Skeletal muscle satellite cell (primary cell): Measurements from ENCODE around the gene RHOBTB1.

Experiments
- H3K27me3 ChIP-seq: 2 replicates; pipeline ENCODE4 v1.7.0; 2013; ENCODE audit warnings: low read length; ENCODE audit not compliant: control insufficient read depth, insufficient read depth
- H3K36me3 ChIP-seq: 2 replicates; pipeline ENCODE4 v1.7.0; 2013; ENCODE audit warnings: mild to moderate bottlenecking, control low read depth, low read length; ENCODE audit not compliant: insufficient read depth
- H3K4me1 ChIP-seq: 2 replicates; pipeline ENCODE4 v1.7.0; 2013; ENCODE audit warnings: low read length; ENCODE audit not compliant: control insufficient read depth, insufficient read depth
- H3K4me2 ChIP-seq: 2 replicates; pipeline ENCODE4 v1.7.0; 2013; ENCODE audit warnings: mild to moderate bottlenecking, low read length
- H3K4me3 ChIP-seq: 2 replicates; pipeline ENCODE4 v1.7.0; 2013; ENCODE audit warnings: low read length
- H3K9ac ChIP-seq: 2 replicates; pipeline ENCODE4 v1.7.0; 2013; ENCODE audit warnings: mild to moderate bottlenecking, low read depth, low read length, moderate library complexity
- H3K9me3 ChIP-seq: replicated peaks from 2 replicates; pipeline ENCODE4 v1.7.0; 2013; ENCODE audit warnings: mild to moderate bottlenecking, control low read depth, low read length

The RHOBTB1 gene

GRCh38 chr10:60937022-60937421 lies 7.0 kb downstream of the RHOBTB1 start:
- no peak overlapping the region for H3K9ac ChIP-seq

DNA sequence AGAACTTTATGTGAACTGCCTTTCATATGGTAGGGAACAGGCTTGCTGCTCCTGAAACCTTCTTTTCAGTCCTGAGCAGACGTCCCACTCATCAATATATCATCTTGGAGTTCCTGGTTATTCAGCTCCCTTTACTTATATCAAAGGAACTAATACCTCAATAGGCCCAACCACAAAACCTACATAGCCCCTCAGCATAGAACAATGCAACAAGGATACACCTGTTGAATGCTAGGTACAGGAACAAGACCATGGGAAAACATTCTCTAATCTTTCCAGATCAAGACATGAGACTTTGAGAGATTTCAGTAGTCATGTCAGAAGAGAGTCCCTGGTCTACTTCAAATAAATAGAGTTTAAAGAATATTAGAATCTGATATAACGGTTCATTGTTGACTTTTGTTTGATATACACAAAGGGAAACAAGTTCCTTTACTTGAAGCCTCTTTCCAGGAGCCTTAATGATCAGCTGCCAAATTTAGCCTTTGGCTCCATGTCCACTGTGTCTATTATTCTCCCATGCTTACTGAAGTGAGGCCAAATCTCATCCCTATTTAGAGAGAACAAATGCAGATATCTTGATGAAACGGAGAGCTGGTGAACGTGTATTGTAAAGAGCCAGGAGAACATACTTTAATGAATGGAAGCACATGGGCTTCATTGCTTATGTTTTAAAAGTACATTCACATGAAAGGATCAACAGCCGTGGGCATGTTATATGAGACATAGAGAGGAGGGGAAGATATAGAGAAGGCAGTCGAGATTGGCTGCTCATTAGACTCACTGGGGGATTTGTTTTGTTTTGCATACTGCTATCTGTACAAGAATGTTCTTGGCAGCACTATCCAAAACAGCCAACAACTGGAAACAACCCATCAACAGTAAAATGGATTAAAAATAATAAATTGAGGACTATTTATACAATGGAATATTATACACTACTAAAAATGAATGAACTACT lies 9.5 kb downstream of the RHOBTB1 start:
- H3K9ac ChIP-seq, result no peak overlapping the region
- H3K4me1 ChIP-seq, result peaks cover 15% of the 10 kb centered on the region
- H3K27me3 ChIP-seq, result no peaks in the 10 kb centered on the region
- no peak overlapping the region for H3K4me3 ChIP-seq
- no peaks in the 10 kb centered on the region for H3K9me3 ChIP-seq
- H3K4me2 ChIP-seq, result no peak overlapping the region
- peaks cover 4% of the 10 kb centered on the region for H3K36me3 ChIP-seq

More at GRCh38 chr10:60937022-60937421, 7.0 kb downstream of the RHOBTB1 start:
- no peak overlapping the region for H3K4me2 ChIP-seq
- H3K27me3 ChIP-seq, result no peaks in the 10 kb centered on the region
- no peaks in the 10 kb centered on the region for H3K9me3 ChIP-seq
- peaks cover 2% of the 10 kb centered on the region for H3K36me3 ChIP-seq
- peaks cover 24% of the 10 kb centered on the region for H3K4me1 ChIP-seq
- H3K4me3 ChIP-seq, result no peak overlapping the region

- H3K9ac ChIP-seq, result no peak overlapping the region
- no peak overlapping the region for H3K4me2 ChIP-seq
- peaks cover 1% of the 10 kb centered on the region for H3K4me1 ChIP-seq
- no peaks in the 10 kb centered on the region for H3K27me3 ChIP-seq
- peaks cover 4% of the 10 kb centered on the region for H3K36me3 ChIP-seq
- no peak overlapping the region for H3K4me3 ChIP-seq
- no peaks in the 10 kb centered on the region for H3K9me3 ChIP-seq
These were observed 11.2 kb downstream of the RHOBTB1 start for GRCh38 chr10:60932756-60933155.

- no peaks in the 10 kb centered on the region for H3K27me3 ChIP-seq
- H3K9ac ChIP-seq, result no peak overlapping the region
- H3K4me3 ChIP-seq, result no peak overlapping the region
- no peaks in the 10 kb centered on the region for H3K4me1 ChIP-seq
- no peak overlapping the region for H3K4me2 ChIP-seq
- peaks cover 4% of the 10 kb centered on the region for H3K36me3 ChIP-seq
- no peaks in the 10 kb centered on the region for H3K9me3 ChIP-seq
These were observed 13.7 kb downstream of the RHOBTB1 start for GRCh38 chr10:60930237-60930636.

GRCh38 chr10:60921633-60922032 lies 22.4 kb downstream of the RHOBTB1 start:
- H3K4me3 ChIP-seq, result no peak overlapping the region
- H3K4me2 ChIP-seq, result no peak overlapping the region
- H3K4me1 ChIP-seq, result peaks cover 9% of the 10 kb centered on the region
- no peaks in the 10 kb centered on the region for H3K36me3 ChIP-seq
- H3K27me3 ChIP-seq, result no peaks in the 10 kb centered on the region
- H3K9me3 ChIP-seq, result no peaks in the 10 kb centered on the region
- H3K9ac ChIP-seq, result no peak overlapping the region

GRCh38 chr10:60920479-60920878 lies 23.5 kb downstream of the RHOBTB1 start:
- H3K4me2 ChIP-seq, result no peak overlapping the region
- H3K4me1 ChIP-seq, result peaks cover 17% of the 10 kb centered on the region
- no peaks in the 10 kb centered on the region for H3K36me3 ChIP-seq
- no peaks in the 10 kb centered on the region for H3K27me3 ChIP-seq
- no peak overlapping the region for H3K4me3 ChIP-seq
- H3K9me3 ChIP-seq, result no peaks in the 10 kb centered on the region
- no peak overlapping the region for H3K9ac ChIP-seq

- H3K9ac ChIP-seq, result no peak overlapping the region
- H3K4me1 ChIP-seq, result peaks cover 25% of the 10 kb centered on the region
- H3K27me3 ChIP-seq, result no peaks in the 10 kb centered on the region
- H3K4me3 ChIP-seq, result no peak overlapping the region
- no peaks in the 10 kb centered on the region for H3K36me3 ChIP-seq
- H3K4me2 ChIP-seq, result no peak overlapping the region
- no peaks in the 10 kb centered on the region for H3K9me3 ChIP-seq
These were observed 24.4 kb downstream of the RHOBTB1 start for GRCh38 chr10:60919551-60919950.

DNA sequence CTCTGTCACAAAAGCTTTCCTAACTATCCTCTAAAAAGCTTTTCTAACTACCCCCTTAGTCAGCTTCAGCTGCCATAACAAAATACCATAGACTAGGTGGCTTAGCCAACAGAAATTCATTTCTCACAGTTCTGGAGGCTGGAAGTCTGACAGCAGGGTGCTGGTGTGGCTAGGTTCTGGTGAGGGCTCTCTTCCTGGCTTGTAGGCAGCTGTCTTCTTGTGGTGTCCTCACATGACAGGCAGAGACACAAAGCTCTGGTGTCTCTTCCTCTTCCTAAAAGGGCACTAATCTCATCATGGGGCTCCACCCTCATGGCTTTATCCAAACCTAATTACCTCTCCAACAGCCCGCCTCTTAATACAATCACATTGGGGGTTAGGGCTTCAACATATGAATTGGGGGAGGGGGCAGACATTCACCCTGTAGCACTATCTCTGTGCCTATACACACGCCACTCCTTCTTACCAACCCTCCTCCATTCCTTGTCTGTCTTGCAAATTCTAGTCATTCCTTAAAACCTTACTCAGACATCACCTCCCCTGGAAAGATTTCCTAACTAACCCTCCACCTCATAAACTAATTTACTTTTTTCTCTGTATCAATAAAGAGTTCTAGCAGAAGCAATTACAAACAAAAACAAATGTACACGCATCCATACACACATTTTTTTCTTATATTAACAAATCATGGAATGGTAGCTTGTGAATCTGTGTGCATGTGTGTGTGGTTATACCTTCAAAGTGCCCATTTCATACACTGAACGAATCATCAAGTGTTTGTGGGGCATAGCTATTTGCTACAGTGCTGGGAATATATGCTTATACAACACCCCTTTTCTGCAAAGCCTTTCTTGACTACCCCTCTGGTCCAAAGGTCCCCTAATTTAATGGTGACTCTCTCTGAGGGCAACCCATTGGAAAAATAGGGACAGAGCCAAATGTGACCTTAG lies 26.4 kb downstream of the RHOBTB1 start:
- H3K27me3 ChIP-seq, result no peaks in the 10 kb centered on the region
- no peak overlapping the region for H3K4me3 ChIP-seq
- peaks cover 32% of the 10 kb centered on the region for H3K4me1 ChIP-seq
- no peaks in the 10 kb centered on the region for H3K36me3 ChIP-seq
- H3K9ac ChIP-seq, result no peak overlapping the region
- no peak overlapping the region for H3K4me2 ChIP-seq
- no peaks in the 10 kb centered on the region for H3K9me3 ChIP-seq

GRCh38 chr10:60916025-60916424 lies 28.0 kb downstream of the RHOBTB1 start:
- H3K27me3 ChIP-seq, result no peaks in the 10 kb centered on the region
- no peak overlapping the region for H3K4me3 ChIP-seq
- H3K4me2 ChIP-seq, result no peak overlapping the region
- no peak overlapping the region for H3K9ac ChIP-seq
- H3K9me3 ChIP-seq, result no peaks in the 10 kb centered on the region
- peaks cover 4% of the 10 kb centered on the region for H3K36me3 ChIP-seq
- peaks cover 32% of the 10 kb centered on the region for H3K4me1 ChIP-seq

- no peaks in the 10 kb centered on the region for H3K27me3 ChIP-seq
- H3K4me1 ChIP-seq, result peaks cover 32% of the 10 kb centered on the region
- H3K36me3 ChIP-seq, result peaks cover 12% of the 10 kb centered on the region
- peak overlapping the region; percentile 54 for H3K9ac ChIP-seq
- H3K4me2 ChIP-seq, result peak overlapping the region; percentile 43
- no peak overlapping the region for H3K4me3 ChIP-seq
- H3K9me3 ChIP-seq, result no peaks in the 10 kb centered on the region
These were observed 29.3 kb downstream of the RHOBTB1 start for GRCh38 chr10:60914690-60915141.

DNA sequence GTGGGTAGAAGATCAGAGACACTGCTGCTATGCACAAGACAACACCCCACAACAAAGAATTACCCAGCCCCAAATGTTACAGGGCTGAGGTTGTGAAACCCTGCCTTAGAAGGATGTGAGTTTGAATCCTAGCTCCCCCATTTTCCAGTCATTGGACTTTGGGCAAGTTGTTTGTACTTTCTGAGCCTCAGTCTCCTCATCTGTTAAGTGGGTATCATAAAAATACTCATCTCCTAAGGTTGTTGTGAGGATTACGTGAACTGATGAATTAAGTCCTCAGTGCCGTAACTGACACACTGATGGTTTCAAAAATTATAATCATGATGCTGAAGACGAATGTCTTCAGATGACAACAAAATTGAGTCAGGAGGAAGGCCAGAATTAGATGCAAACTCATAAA lies 30.3 kb downstream of the RHOBTB1 start:
- Histone ChIP-seq H3K27me3 (no peaks in the 10 kb centered on the region), H3K9ac (no peak overlapping the region), H3K4me2 (no peak overlapping the region), H3K4me1 (peaks cover 32% of the 10 kb centered on the region), H3K36me3 (peaks cover 16% of the 10 kb centered on the region), H3K9me3 (no peaks in the 10 kb centered on the region), H3K4me3 (no peak overlapping the region)
